ENCODE measurements around the gene GCK. TPM values are rescaled to one million over a fixed set of nuclear protein-coding genes. Genes with fewer than 3 reads are reported as not detected.

The GCK gene
- total RNA-seq, 1 experiment from 2014 or later = not detected

- DNase-seq (ENCODE audit: low spot score) = no peak
- in situ Hi-C loops (cut with HindIII; ENCODE audit: low sequenced_read_pairs) = no loop called here
These were observed 39.4 kb downstream of the GCK start for GRCh38 chr7:44149571-44150465.

- in situ Hi-C loops (cut with HindIII; ENCODE audit: low sequenced_read_pairs) = no loop called here
- DNase-seq (ENCODE audit: low spot score) = no peak
These were observed 40.2 kb downstream of the GCK start for GRCh38 chr7:44148961-44149536.

- in situ Hi-C loops (cut with HindIII; ENCODE audit: low sequenced_read_pairs) = no loop called here
These were observed 41.1 kb downstream of the GCK start for GRCh38 chr7:44148166-44148565.

GRCh38 chr7:44147026-44147991 lies 41.9 kb downstream of the GCK start:
- in situ Hi-C loops (cut with HindIII; ENCODE audit: low sequenced_read_pairs) = no loop called here
- no peak for DNase-seq (ENCODE audit: low spot score)

More at GRCh38 chr7:44148166-44148565, 41.1 kb downstream of the GCK start:
- no peak for DNase-seq (ENCODE audit: low spot score)

- DNase-seq (ENCODE audit: low spot score) = peak; percentile 67
- in situ Hi-C loops (cut with HindIII; ENCODE audit: low sequenced_read_pairs) = no loop called here
These were observed 43.0 kb downstream of the GCK start for GRCh38 chr7:44145969-44146911.

- DNase-seq (ENCODE audit: low spot score) = no peak
- in situ Hi-C loops (cut with HindIII; ENCODE audit: low sequenced_read_pairs) = no loop called here
These were observed 43.7 kb downstream of the GCK start for GRCh38 chr7:44145479-44145968.

GRCh38 chr7:44144968-44145478 lies 44.2 kb downstream of the GCK start:
- DNase-seq (ENCODE audit: low spot score) = no peak
- in situ Hi-C loops (cut with HindIII; ENCODE audit: low sequenced_read_pairs) = no loop called here

GRCh38 chr7:44144426-44144967 lies 44.7 kb downstream of the GCK start:
- DNase-seq (ENCODE audit: low spot score) = no peak

GRCh38 chr7:44143646-44144250 lies 45.5 kb downstream of the GCK start:
- no peak for DNase-seq (ENCODE audit: low spot score)
- in situ Hi-C loops (cut with HindIII; ENCODE audit: low sequenced_read_pairs) = no loop called here

More at GRCh38 chr7:44144426-44144967, 44.7 kb downstream of the GCK start:
- in situ Hi-C loops (cut with HindIII; ENCODE audit: low sequenced_read_pairs) = no loop called here

- in situ Hi-C loops (cut with HindIII; ENCODE audit: low sequenced_read_pairs) = no loop called here
- DNase-seq (ENCODE audit: low spot score) = no peak
These were observed 47.2 kb downstream of the GCK start for GRCh38 chr7:44142028-44142427.

GRCh38 chr7:44141221-44141850 lies 47.9 kb downstream of the GCK start, which contains the start of gene MYL7:
Gene MYL7 (minus strand): TSS chr7:44141332. CDS start chr7:44141305, 27 bp downstream.
- in situ Hi-C loops (cut with HindIII; ENCODE audit: low sequenced_read_pairs) = no loop called here
- DNase-seq (ENCODE audit: low spot score) = no peak

- in situ Hi-C loops (cut with HindIII; ENCODE audit: low sequenced_read_pairs) = no loop called here
- no peak for DNase-seq (ENCODE audit: low spot score)
These were observed 48.9 kb downstream of the GCK start for GRCh38 chr7:44140341-44140740.

GRCh38 chr7:44139311-44140010 lies 49.8 kb downstream of the GCK start:
- DNase-seq (ENCODE audit: low spot score) = no peak
- in situ Hi-C loops (cut with HindIII; ENCODE audit: low sequenced_read_pairs) = no loop called here

GRCh38 chr7:44138698-44139097 lies 50.5 kb downstream of the GCK start:
- in situ Hi-C loops (cut with HindIII; ENCODE audit: low sequenced_read_pairs) = no loop called here
- no peak for DNase-seq (ENCODE audit: low spot score)

GRCh38 chr7:44136731-44137130 lies 52.5 kb downstream of the GCK start:
- DNase-seq (ENCODE audit: low spot score) = no peak
- in situ Hi-C loops (cut with HindIII; ENCODE audit: low sequenced_read_pairs) = no loop called here

GRCh38 chr7:44134943-44135628 lies 54.2 kb downstream of the GCK start:
- DNase-seq (ENCODE audit: low spot score) = no peak
- in situ Hi-C loops (cut with HindIII; ENCODE audit: low sequenced_read_pairs) = no loop called here
